Skeletal muscle cell (primary cell): ENCODE data around the gene ANKRD11.
"Not testable (repeated sequence)": the region's sequence is repeated elsewhere in the genome, so short reads cannot be mapped to it uniquely, and the experiment has no call there.

Source experiments
- DNase-seq: peaks from one replicate; pipeline ENCODE4 v3.0.0-alpha.2; 2010; ENCODE audit warnings: low read depth
- H3K4me3 ChIP-seq: 2 replicates; pipeline ENCODE4 v1.5.1; 2011; ENCODE audit warnings: low read depth, mild to moderate bottlenecking, control low read depth, low read length, moderate library complexity

ANKRD11 gene

GRCh38 chr16:89395150-89396142, 94.9 kb downstream of the ANKRD11 start:
- no peak overlapping the region for H3K4me3 ChIP-seq
- DNase-seq, result peak; percentile 95

- no peak for DNase-seq
- H3K4me3 ChIP-seq, result no peak overlapping the region
Observed at GRCh38 chr16:89393738-89394406, 96.5 kb downstream of the ANKRD11 start.

GRCh38 chr16:89392881-89393737, 97.3 kb downstream of the ANKRD11 start:
- no peak overlapping the region for H3K4me3 ChIP-seq
- DNase-seq, result no peak

GRCh38 chr16:89390224-89390583, 100.2 kb downstream of the ANKRD11 start:
- DNase-seq, result not testable (repeated sequence)

GRCh38 chr16:89389504-89390223, 100.7 kb downstream of the ANKRD11 start:
- not testable (repeated sequence) for DNase-seq, H3K4me3 ChIP-seq

More at GRCh38 chr16:89390224-89390583, 100.2 kb downstream of the ANKRD11 start:
- H3K4me3 ChIP-seq, result not testable (repeated sequence)

GRCh38 chr16:89388536-89388935, 101.8 kb downstream of the ANKRD11 start:
- DNase-seq, result no peak
- no peak overlapping the region for H3K4me3 ChIP-seq

GRCh38 chr16:89386306-89387185, 103.8 kb downstream of the ANKRD11 start:
- DNase-seq, result no peak
- no peak overlapping the region for H3K4me3 ChIP-seq

- no peak overlapping the region for H3K4me3 ChIP-seq
- DNase-seq, result no peak
Observed at GRCh38 chr16:89385712-89386111, 104.6 kb downstream of the ANKRD11 start.

GRCh38 chr16:89384282-89384681, 106.1 kb downstream of the ANKRD11 start:
- DNase-seq, result no peak
- no peak overlapping the region for H3K4me3 ChIP-seq

GRCh38 chr16:89383095-89384003, 107.0 kb downstream of the ANKRD11 start:
- no peak for DNase-seq
- no peak overlapping the region for H3K4me3 ChIP-seq

- H3K4me3 ChIP-seq, DNase-seq: not testable (repeated sequence)
Observed at GRCh38 chr16:89382555-89382954, 107.8 kb downstream of the ANKRD11 start.

- DNase-seq, result no peak
- no peak overlapping the region for H3K4me3 ChIP-seq
Observed at GRCh38 chr16:89381788-89382187, 108.6 kb downstream of the ANKRD11 start.

GRCh38 chr16:89380681-89381080, 109.7 kb downstream of the ANKRD11 start:
- H3K4me3 ChIP-seq, result no peak overlapping the region
- DNase-seq, result no peak

- no peak overlapping the region for H3K4me3 ChIP-seq
- DNase-seq, result no peak
Observed at GRCh38 chr16:89378947-89379771, 111.2 kb downstream of the ANKRD11 start.

GRCh38 chr16:89377453-89377848, 112.9 kb downstream of the ANKRD11 start:
- no peak overlapping the region for H3K4me3 ChIP-seq

GRCh38 chr16:89376812-89377452, 113.4 kb downstream of the ANKRD11 start:
- H3K4me3 ChIP-seq, result no peak overlapping the region
- DNase-seq, result no peak

More at GRCh38 chr16:89377453-89377848, 112.9 kb downstream of the ANKRD11 start:
- DNase-seq, result no peak
